Measurements from ENCODE around the gene R3HDM1. TPM values are rescaled to one million over a fixed set of nuclear protein-coding genes. Genes with fewer than 3 reads are reported as not detected.
"Not testable (repeated sequence)": the region's sequence is repeated elsewhere in the genome, so short reads cannot be mapped to it uniquely, and the experiment has no call there.

R3HDM1 gene
- total and polyA plus RNA-seq, 12 donors: 9.4 to 42.7 (median 20.9) TPM

DNA sequence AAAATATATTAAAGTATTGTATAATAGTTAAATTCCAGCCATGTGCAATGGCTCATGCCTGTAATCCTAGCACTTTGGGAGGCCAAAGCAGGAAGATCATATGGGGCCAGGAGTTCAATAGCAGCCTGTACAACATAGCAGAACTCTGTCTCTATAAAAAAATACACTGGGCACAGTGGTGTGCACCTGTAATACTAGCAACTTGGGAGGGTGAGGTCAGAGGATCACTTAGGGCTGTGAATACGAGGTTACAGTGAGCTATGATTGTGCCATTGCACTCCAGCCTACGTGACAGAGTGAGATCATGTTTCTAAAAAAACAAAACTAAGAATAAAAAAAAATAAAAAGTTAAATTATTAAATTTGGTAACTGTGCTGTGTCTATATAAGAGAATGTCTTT is 36.4 kb upstream of the R3HDM1 start:
- Histone ChIP-seq H3K36me3 (replicated peaks in 1 of 2) (no peaks in the 10 kb centered on the region), H3K27me3 (no peaks in the 10 kb centered on the region), H3K9me3 (replicated peaks in 1 of 3) (peaks cover 0 to 12% (median 0%) of the 10 kb centered on the region in 3 donors), H3K4me3 (no peak overlapping the region), H3K4me1 (replicated peaks in 1 of 2) (no peaks in the 10 kb centered on the region), H3K27ac (no peak overlapping the region)
- no peak for DNase-seq
- intact Hi-C loops (cut with DNase I): no loop called here
- no peak for TF ChIP-seq POLR2A (IDR thresholded peaks at IDR 0.05)
- TF ChIP-seq, protein P1, sequence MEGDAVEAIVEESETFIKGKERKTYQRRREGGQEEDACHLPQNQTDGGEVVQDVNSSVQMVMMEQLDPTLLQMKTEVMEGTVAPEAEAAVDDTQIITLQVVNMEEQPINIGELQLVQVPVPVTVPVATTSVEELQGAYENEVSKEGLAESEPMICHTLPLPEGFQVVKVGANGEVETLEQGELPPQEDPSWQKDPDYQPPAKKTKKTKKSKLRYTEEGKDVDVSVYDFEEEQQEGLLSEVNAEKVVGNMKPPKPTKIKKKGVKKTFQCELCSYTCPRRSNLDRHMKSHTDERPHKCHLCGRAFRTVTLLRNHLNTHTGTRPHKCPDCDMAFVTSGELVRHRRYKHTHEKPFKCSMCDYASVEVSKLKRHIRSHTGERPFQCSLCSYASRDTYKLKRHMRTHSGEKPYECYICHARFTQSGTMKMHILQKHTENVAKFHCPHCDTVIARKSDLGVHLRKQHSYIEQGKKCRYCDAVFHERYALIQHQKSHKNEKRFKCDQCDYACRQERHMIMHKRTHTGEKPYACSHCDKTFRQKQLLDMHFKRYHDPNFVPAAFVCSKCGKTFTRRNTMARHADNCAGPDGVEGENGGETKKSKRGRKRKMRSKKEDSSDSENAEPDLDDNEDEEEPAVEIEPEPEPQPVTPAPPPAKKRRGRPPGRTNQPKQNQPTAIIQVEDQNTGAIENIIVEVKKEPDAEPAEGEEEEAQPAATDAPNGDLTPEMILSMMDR (IDR thresholded peaks at IDR 0.05): no peak
- WGBS, 4 donors: 88 to 95% (median 91%) methylated on average over 2 of the region's 2 CpGs

DNA sequence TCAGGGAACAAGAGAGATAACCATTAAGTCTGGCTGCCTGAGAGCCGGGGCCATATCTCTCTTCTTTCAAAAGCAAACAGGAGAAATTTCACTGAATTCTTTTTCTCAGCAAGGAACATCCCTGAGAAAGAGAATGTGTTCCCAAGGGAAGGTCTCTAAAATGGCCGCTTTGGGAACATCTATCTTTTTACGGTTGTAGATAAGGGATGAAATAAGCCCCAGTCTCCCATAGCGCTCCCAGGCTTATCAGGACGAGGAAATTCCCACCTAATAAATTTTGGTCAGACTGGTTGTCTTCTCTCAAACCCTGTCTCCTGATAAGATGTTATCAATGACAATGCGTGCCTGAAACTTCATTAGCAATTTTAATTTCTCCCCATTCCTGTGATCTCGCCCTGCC is 32.7 kb upstream of the R3HDM1 start:
- H3K4me1 ChIP-seq (replicated peaks in 1 of 2); intact Hi-C loops (cut with DNase I); H3K36me3 ChIP-seq (replicated peaks in 1 of 2); DNase-seq; H3K27ac ChIP-seq; H3K27me3 ChIP-seq; H3K4me3 ChIP-seq: not testable (repeated sequence)
- 91 to 98% (median 97%) methylated on average over 7 of the region's 7 CpGs for WGBS, 4 donors
- H3K9me3 ChIP-seq (replicated peaks in 1 of 3): peaks cover 0 to 12% (median 0%) of the 10 kb centered on the region in 3 donors

DNA sequence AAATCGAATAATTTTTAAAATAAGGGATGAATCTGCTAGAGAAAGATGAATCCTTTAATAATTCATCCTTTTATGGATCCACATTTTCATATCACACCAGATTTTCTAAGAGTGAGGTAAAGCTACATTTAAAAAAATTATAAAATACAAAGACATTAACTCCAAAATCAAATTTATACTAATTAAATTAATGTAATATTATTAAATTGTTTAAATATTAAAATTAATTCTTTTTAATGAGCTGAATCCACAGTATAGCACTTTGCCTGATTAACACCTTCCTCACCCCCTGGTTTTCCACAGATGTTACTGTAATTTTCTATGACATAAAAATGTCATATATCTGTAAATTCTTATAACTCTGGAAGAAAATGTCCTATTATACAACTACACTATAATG is 26.5 kb upstream of the R3HDM1 start:
- no peak for DNase-seq
- Histone ChIP-seq H3K9me3 (replicated peaks in 1 of 3) (no peaks in the 10 kb centered on the region), H3K27ac (no peak overlapping the region), H3K4me3 (no peak overlapping the region), H3K4me1 (replicated peaks in 1 of 2) (no peaks in the 10 kb centered on the region), H3K36me3 (replicated peaks in 1 of 2) (no peaks in the 10 kb centered on the region), H3K27me3 (no peaks in the 10 kb centered on the region)
- TF ChIP-seq, protein P1 (IDR thresholded peaks at IDR 0.05): no peak
- TF ChIP-seq POLR2A (IDR thresholded peaks at IDR 0.05): no peak
- 75 to 92% (median 86%) methylated on average over 1 of the region's 1 CpG for WGBS, 4 donors
- intact Hi-C loops (cut with DNase I): no loop called here

DNA sequence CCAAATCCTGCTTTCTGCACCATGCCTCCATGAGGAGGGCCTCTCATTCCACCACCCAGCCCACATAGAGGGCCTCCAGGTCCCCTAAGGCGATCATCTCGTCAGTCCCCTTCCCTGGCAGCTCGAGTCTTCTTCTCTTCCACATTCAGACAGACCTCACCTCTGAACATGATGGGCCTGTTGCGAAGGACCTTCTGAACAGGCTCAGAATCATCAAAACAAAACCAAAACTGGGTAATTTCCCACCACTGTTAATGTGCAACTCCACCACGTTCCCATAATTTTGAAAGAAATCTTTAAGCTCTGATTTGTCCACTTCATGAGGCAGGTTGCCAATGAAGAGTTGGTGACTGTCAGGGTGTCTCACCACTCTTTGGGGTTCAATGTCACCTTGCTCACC is 20.7 kb upstream of the R3HDM1 start:
- Histone ChIP-seq H3K27me3 (no peaks in the 10 kb centered on the region), H3K4me3 (no peak overlapping the region), H3K9me3 (replicated peaks in 1 of 3) (peaks cover 0 to 8% (median 0%) of the 10 kb centered on the region in 3 donors), H3K4me1 (replicated peaks in 1 of 2) (no peaks in the 10 kb centered on the region), H3K27ac (no peak overlapping the region), H3K36me3 (replicated peaks in 1 of 2) (no peaks in the 10 kb centered on the region)
- 96 to 99% (median 98%) methylated on average over 5 of the region's 5 CpGs for WGBS, 4 donors
- TF ChIP-seq, protein P1 (IDR thresholded peaks at IDR 0.05): no peak
- no peak for TF ChIP-seq POLR2A (IDR thresholded peaks at IDR 0.05)
- intact Hi-C loops (cut with DNase I): no loop called here
- DNase-seq: no peak

DNA sequence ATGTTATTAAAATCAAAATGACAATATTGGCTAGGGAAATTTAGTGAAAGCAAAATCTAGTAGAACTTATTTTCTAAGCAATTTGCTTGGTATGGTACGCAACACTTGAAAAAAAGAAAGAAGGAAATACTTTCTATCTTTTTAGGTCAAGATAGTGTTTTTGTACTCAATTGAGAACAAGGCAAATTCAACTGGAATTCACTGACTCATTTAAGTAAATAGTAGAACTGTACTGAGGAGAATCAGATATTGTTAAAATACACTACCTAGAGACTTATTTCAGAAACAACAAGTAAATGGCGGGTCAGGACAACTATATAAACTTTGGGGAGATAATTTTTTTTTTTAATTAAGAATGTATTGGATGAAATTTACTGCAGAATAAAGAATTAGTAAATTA is 19.2 kb upstream of the R3HDM1 start:
- H3K4me1 ChIP-seq (replicated peaks in 1 of 2): no peaks in the 10 kb centered on the region
- no peak overlapping the region for H3K4me3 ChIP-seq
- TF ChIP-seq POLR2A (IDR thresholded peaks at IDR 0.05): no peak
- TF ChIP-seq, protein P1 (IDR thresholded peaks at IDR 0.05): no peak
- no peaks in the 10 kb centered on the region for H3K36me3 ChIP-seq (replicated peaks in 1 of 2)
- no peak overlapping the region for H3K27ac ChIP-seq
- 96 to 99% (median 97%) methylated on average over 2 of the region's 2 CpGs for WGBS, 4 donors
- no peaks in the 10 kb centered on the region for H3K27me3 ChIP-seq
- peaks cover 0 to 8% (median 0%) of the 10 kb centered on the region in 3 donors for H3K9me3 ChIP-seq (replicated peaks in 1 of 3)
- DNase-seq: no peak
- intact Hi-C loops (cut with DNase I): no loop called here
